Adrenal gland (tissue), 5 donors: ENCODE measurements around the gene SLC5A9.

ENCODE experiments used
- POLR2A ChIP-seq, 2 donors: fragments of 450-650 bp; IDR thresholded peaks; one replicate each; pipeline ENCODE4 v1.6.1; 2017; ENCODE audit warnings: antibody characterized with exemption in 2 of 2, mild to moderate bottlenecking in 2 of 2, moderate library complexity in 1 of 2
- TF ChIP-seq, protein P1 (sequence below), 6 experiments: fragments of 450-650 bp in 4 of 6; fragments of 200-600 bp in 2 of 6; sonication (generic) in 1 of 6; IDR thresholded peaks; 1 replicate in 5 of 6; 2 replicates in 1 of 6; pipeline versions ENCODE4 v1.5.1 to v1.8.0; 2016 to 2021; ENCODE audit warnings: antibody characterized with exemption in 6 of 6, mild to moderate bottlenecking in 2 of 6, moderate library complexity in 1 of 6
- donor health status: DM: no; HTN: no; CAD: no.

- TF ChIP-seq, protein P1, sequence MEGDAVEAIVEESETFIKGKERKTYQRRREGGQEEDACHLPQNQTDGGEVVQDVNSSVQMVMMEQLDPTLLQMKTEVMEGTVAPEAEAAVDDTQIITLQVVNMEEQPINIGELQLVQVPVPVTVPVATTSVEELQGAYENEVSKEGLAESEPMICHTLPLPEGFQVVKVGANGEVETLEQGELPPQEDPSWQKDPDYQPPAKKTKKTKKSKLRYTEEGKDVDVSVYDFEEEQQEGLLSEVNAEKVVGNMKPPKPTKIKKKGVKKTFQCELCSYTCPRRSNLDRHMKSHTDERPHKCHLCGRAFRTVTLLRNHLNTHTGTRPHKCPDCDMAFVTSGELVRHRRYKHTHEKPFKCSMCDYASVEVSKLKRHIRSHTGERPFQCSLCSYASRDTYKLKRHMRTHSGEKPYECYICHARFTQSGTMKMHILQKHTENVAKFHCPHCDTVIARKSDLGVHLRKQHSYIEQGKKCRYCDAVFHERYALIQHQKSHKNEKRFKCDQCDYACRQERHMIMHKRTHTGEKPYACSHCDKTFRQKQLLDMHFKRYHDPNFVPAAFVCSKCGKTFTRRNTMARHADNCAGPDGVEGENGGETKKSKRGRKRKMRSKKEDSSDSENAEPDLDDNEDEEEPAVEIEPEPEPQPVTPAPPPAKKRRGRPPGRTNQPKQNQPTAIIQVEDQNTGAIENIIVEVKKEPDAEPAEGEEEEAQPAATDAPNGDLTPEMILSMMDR (IDR thresholded peaks at IDR 0.05), result no peak
- no peak for TF ChIP-seq POLR2A (IDR thresholded peaks at IDR 0.05)
Observed at GRCh38 chr1:48291421-48291820, 68.9 kb downstream of the SLC5A9 start.
